Activated CD8-positive, alpha-beta memory T cell treated with anti-CD3 and anti-CD28 coated beads for 48 hours (primary cell): ENCODE data around the gene REC8.

Experiments
- DNase-seq, 3 experiments: peaks; one replicate each; pipeline ENCODE4 v3.0.0-alpha.2; 2020; ENCODE audit warnings: low read depth in 2 of 3, low spot score in 2 of 3

REC8 gene

DNA sequence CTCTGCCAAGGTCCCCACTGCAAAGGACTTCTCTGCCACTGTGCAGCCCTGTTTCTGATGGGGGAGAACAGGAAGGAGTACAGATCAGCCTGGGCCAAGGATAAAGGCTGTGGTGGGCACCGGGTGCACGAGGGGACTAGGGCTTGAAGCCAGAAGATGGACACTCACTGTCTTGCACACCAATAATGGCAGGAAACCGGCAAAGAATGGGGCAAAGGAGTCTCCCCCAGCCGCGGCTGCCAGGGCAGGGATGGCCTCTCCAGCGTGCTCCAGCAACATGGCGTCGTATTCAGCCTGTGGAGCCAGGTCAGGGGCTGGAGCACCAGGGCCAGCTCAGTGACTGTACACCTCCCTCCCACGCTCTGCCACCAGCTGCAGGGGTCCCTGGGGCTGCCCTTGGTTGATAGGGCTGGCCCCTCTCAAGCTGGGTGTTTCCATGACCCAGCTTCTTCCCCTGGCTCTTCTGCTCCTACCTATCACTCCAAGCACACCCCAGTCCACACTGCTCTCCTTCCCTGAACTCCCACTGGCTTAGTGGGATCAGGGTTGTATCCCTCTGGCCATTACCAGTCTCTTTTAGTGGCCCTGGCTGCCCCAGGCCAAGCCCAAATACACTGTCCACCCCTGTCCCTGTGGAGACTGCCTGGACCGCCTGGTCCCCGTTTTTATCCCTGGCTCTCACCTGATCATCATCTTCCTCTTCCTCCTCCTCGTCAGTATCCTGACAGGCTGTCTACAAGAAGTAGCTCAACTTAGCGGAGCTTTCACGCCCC lies 10.4 kb downstream of the REC8 start:
- no peak for DNase-seq

DNA sequence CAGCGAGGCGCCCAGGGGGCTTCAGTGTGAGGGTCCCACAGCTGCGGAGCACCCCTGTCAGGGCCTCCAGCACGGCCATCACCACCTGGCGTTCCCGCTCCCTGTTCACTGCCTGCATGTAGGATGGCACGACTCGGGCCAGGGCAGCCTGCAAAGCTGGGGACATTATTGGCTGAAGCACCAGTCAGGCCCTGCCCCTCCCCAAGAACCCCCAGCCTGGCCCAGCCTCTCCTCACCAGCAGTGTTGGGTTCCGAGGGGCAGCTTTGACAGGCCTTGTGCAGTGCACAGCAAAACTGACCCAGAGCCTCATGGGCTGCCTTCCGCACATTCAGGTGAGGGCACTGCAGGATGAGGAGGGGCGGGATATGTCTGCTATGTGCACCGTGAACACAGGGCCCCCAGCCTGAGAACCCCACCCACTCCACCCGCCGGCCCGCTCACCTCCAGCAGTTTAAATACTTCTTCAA lies 11.2 kb downstream of the REC8 start:
- no peak for DNase-seq

DNA sequence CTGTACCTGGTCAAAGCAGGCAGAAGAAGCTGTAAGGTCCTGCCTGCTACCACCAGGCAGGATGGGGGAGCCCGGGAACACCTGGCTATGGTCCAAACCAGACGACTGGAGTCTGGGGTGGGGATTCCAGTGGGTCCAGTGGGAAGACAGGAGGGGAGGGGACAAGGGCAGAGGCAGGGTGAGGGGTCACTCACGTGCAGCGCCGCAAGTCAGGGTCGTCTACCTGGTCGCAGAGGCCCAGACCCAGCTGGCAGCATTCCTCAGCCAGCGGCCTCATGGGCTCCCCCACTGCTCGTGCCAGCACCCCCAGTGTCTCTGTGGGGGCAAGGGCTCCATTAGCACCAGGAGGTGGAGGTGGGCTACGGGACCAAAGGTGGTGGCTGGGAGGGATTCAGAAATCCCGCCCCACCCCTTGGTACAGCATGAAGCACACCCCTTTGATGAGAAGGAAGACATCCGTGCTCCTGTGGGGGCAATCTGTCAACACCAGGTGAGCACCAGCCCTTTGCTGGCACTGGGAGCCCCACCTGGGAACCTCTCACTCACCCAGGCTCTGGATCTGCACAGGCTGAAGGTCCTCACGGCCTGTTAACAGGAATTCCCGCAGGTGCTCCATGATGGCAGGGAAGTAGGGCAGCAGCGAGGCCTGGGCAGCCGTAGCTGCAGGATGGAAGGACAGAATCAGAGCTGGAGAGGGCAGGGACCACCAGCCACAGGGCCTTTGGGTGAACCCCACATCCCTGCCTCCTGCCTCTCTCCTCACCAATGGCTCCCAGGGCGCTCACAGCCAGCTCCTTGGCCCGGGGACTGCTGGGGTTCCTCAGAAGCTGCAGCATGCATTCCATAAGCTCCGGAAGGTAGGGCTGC lies 12.5 kb downstream of the REC8 start:
- no peak for DNase-seq

DNA sequence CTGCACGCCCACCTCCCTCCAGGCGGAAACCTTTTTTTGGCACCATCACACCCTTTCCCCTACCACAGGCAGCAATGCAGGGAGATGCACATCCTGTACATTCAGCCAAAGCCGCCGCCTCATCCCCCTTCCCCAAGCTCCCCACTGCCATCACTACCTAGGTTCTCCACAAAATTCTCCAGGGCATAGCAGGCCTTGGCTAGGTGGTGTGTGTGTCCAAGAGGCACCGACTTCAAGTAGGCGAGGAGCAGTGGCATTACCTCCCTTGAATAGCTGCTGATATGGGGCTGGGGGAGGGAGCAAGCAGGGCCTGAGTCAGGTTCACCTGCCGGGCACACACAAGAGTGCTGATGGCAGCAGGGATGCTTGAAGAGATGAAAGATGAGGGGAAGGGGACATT lies 13.1 kb downstream of the REC8 start:
- no peak for DNase-seq

DNA sequence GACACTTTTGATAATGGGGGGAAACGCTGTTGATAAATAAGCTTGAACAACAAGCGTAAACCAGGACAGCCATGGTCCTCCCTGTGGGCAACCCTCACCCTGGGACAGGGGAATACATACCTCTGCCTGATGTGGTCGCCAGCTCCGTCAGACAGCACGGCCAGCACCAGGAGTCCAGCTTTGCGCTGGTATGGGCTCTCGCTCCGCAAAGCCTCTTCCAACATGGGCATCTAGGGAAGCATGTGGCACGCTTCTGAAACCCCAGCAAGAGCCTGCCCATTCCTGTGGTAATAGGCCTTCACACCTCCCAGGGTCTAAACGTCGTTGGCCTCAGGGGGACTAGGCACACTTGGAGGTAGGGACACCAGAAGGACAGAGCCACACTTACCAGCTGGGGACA lies 13.9 kb downstream of the REC8 start:
- DNase-seq, result no peak

DNA sequence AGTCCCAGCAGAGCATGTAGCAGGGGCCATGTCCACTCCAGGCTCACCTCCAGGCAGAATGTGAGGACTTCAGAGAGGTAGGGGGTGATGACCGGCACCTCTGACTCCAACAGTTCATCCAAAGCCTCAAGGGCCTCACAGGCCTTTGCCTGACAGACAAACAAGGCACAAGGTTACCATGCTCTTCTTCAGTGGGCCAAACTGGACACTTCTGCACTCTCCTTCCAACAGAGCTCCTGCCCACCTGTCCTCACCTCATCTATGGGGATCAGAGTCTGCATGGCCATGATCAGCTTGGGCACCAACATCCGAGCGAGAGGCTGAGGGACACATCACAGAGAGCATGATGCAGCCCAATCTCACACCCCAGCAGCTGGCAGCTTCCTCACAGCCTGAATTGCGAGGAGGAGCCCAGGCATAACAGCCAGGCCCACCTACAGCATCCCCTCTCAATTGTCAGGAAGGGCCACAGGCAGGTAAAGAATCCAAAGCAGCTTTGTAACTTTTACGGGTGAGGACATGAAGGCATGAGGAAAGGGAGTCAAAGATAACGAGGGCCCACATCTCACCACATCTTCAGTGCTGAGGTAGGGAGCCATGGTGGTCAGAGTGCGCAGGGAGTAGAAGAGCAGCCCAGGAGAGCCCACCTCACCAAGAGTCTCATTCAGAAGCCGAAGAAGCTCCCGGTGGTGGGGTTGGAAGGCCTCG lies 15.1 kb downstream of the REC8 start:
- no peak for DNase-seq

DNA sequence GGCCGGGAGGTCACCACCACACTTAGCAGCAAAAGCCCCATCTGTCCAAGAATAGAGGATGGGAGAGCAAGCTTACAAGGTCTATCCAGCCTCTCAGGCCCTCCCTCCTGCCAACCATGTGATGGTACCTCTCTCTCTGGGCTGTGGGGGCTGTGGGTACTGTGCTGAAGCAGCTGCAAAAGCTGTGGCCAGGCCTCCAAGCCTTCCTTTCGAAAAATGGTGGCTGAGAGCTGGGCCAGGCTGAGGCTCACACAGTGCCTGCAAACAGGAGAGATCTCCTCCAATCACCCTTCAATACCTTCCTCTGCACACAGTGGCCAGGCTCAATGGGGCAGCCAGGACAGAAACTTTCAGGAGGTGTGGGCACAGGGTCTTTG lies 15.6 kb downstream of the REC8 start:
- DNase-seq, result no peak

DNA sequence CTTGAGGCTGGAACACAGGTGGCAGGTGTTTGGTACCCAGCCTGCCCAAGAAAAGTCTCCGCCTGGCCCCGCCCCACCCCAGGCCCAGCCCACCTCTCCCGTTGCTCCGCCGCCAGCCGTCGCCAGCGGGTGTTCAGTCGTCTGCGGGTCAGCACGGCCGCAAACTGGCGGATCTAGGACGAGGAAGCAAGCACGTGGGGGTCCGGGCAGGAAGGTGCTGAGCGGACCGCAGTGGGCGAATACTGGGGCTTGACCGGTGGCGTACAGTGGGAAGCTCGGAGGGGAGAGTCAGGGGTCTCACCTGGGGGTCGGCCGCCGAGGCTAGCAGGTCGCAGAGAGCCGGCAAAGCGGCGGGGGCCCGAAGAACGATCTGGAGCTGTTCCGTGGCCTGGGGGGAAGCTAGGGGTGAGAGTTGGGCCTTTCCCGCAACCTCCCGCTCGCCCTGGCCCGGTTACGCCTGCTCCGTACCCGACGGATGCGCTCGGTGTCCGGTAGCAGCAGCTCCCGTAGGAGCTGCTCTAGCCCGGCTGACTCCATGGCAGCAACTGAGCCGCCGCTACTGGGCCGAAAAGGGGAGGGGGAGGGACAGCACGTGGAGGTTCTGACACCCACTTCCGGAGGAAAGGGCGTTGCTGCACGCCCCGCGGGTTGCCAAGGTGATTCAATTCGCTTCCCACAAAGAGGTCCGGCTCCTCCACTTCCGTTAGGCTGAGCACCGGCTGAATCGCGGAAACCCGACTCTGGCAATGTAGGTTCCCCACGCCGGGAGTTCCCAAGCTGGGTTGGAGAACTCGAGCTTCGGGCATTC lies 16.6 kb downstream of the REC8 start, which contains the start of gene IPO4:
Gene IPO4, minus strand, starts transcription at position 566 of the 808 bp plus-strand sequence. Its CDS starts 29 bp downstream, at position 537.
- peak; percentile 71 to 90 (median 86) for DNase-seq

DNA sequence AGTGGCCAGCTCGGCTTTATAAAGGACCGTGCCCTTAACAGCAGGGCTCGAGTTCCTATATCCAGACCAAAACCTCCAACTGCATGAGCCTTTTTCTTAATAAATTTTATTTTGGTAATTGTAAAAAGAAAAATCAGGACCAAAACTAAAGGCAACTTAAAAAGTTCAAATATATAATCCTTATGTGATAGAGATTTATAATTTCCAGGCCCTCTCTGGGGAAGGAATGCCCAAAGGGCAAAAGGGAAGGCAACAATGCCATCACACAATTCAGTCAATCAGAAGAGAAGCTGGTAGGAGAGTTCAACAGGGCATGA lies 17.1 kb downstream of the REC8 start:
- DNase-seq, result no peak

DNA sequence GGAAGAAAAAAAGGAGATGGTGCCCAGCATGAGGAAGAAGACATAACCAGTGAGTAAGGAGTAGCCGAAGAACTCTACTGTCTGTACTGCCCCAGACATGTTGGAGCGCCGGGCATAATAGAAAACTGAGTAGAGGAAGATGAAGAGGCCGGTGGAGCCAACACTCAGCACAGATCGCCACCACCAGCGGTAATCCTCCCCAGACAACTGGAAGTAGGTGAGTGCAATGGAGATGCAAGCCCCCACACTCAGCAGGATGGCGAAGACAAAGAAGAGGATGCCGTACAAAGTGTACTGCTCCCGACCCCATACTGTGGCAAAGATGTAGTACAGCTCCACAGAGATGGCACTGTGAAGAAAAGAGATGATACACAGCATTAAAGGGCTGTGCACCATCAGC lies 17.6 kb downstream of the REC8 start:
- DNase-seq, result no peak

DNA sequence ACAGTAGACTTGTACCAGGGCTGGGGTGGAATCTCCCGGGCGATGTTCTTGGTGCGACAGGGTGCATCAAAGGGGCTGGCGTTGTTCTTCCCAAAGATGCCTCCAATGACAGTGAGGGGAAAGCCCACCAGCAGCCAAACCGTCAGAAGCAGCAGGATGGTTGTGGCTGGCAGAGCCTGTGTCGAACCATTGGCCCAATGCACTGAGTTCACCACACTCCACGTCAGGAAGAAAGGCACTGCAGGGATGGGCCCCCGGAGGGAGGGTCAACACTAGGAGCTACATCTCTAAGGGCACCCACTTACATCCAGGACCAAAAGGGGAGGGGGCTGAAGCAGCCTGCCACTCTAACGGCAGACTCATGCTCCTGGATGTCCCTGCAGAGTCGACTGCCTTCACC lies 18.5 kb downstream of the REC8 start:
- no peak for DNase-seq

DNA sequence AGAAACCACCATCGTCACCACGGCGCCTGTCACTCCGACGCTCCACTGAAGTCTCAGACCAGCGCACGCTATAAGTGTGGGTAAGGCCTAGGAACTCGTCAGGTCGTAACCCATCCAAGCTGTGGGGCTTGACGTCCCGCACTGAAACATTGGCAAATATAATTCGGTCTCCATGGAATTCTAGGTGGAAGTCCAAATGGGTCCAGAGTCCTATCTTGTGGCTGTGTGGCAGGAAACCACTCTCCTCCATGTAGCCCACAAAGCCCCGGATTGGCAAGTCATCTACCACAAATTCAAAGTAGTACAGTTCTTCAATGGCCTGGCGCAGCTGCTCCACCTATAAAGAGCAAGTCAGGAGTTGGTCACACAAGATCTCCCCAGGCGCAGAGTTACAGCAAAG lies 21.1 kb downstream of the REC8 start:
- DNase-seq, result no peak

DNA sequence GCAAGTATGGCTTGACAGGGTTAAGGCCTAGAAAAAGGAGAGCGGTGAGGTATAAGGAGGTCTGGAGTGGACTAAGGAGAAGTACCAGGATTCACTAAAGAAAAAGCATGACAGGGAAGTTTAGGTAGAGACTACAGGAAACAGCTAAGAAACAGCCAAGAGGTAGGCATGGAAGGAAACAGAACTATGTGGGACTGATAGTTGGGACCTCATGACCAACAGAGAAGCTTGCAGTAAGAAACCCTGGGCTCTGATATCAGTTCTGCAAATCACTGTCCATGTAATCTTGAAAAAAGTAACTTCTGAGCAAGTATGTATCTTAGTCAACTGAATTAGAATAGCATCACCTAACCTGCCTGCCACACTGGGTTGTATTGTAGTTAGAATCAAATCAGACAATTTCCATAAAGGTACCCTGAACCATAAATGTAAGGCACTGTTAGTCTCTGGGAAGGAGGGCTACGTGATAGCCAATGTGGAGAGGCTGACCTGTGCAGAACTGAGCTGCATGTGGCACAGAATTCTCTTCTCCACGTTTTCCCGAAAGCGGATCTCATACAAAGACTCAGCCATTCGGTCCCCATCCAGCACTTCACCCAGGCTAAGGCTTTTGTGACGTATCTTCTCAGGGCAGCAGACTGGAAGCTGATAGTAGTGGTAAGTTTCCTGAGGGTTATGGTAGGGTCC lies 22.4 kb downstream of the REC8 start:
- no peak for DNase-seq

DNA sequence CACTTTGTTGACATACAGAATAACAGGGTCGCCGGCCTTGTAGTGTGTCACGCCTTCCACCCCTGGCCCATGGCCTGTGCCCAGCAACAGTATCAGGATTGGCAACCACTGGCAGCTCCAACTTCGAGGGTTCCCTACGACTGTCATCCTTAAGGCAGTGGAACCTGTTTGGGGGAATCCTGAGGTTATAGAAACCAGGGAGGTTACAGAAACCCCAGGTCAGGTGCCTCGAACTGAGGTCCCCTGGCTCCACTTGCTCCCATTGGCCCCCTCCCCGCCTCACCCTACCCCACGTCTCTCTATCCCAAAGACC lies 22.9 kb downstream of the REC8 start:
- no peak for DNase-seq

DNA sequence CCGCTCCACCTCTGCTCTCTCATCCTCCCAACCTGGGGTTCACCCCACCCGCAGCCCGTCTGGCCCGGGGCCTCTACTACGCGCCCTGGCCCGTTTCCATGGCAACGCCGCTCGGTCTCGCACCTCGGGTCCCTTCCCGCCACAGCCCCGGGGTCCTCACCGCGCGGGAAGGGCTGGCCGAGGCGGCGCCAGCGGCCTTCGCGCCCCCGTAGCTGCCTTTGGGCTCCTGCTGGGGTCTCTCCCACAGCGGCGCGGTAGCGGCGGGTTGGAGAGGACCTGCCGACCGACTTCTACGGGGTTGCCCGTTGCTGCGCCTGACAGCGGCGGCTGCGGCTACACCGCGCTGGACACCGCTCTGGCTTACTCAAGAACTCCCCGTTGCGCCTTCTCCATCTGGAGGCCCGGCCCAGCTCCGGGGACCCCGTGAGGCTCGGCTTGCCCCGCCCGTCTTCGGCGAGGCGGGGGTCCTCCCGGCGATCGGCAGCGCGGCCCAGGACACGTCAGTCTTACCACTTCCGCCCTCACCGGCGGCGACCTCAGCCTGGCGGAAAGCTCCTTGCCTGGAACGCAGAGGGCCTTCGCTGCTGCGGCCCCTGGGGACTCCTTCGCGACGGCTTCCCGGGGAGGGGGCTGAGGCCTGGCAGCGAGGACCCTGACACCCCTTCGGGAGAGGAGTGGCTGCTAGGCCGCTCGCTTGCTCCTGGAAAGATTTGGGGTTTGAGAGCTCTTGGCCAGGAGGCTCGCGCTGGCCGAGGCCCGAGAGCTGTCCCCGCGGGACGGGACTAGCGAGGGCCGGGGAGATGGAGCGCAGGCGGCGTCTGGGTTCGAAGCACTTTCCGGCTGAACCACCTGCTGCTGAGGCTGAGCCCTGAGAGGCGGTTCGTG lies 23.5 kb downstream of the REC8 start, which contains the start of gene TM9SF1:
Gene TM9SF1, minus strand, starts transcription at position 256 of the 885 bp plus-strand sequence. CDS start 422 bp downstream, outside the sequence.
- peak; percentile 72 to 84 (median 75) for DNase-seq

DNA sequence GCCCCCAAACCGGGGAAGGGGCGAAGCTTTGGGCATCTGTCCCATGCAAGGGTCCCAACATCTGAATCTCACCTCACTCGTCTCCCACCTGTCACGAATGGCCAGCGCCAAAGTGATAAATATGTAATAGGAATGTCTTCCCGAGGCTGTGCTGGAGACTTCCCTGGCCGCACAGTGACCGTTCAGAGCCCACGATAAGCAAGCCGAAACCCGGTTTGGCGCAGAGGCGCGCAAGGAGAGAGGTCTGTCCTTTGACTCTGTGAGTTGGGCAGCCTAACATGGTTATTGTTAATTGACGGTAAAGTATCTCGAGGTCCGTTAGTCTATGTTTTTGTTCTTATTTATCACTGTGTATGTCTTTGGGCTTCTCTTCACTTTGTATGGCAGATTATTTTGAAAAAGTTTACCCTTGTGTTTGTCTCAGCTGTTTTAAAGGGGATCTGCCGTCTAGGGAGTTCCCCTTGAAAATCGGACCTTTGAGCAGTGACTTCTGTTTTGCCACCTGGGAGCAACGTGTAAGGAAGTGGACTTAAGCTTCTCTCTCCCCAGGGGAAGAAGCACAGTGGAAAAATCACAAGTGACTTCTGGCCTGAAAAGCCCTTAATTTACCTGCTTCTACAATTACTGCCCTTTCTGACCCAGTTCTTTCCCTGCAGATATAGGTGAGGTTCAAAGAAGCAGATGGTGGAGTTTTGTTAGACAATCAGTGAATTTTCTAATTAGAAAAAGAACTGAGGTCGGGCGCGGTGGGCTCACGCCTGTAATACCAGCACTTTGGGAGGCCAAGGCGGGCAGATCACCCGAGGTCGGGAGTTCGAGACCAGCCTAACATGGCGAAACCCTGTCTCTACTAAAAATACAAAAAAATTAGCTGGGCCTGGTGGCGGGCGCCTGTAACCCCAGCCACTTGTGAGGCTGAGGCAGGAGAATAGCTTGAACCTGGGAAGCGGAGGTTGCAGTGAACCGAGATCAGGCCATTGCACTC lies 24.5 kb downstream of the REC8 start:
- no peak for DNase-seq

DNA sequence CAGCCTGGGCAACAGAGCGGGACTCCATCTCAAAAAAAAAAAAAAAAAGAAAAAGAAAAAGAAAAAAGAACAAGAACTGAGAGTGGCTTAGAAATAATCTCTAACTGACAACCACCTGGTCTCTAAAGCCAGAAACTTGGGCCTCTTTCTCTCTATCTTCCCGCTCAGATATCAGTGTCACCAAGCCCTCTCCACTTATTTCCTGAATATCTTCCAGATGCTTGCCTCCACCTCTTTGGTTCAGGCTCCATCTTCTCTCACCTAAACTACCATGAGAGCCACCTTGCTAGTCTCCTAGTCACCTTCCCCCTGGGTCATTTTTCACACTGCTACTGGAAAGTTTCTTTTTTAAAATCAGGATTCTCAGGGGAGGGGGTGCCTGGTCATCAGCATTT lies 25.2 kb downstream of the REC8 start:
- no peak for DNase-seq

DNA sequence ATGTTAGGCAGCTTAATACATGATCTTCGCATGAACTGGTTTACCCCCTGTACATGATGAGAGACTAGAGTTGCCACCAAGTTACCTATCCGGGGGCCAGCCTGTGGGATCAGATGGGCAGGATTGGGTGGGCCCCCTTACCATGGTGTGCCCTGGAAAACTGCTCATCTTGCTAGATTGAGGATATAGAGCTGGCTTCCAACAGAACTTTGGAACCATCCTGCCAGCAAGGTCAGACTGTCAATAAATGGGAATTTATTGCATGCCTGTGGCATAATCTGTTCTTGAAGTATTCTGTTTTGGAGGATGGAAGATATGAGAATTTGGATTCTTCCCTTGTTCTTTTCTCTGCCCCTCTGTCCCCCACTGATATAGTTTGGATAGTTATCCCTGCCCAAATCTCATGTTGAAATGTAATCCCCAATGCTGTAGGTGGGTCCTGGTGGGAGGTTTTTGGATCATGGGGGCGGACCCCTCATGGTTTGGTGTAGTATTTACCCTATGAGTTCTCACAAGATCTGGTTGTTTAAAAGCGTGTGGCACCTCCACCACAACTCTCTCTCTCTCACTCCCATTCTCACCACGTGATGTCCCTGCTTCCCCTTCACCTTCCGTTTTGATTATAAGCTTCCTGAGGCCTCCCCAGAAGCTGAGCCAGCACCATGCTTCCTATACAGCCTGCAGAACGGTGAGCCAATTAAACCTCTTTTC lies 27.1 kb downstream of the REC8 start:
- DNase-seq, result no peak
